CD4-positive, alpha-beta T cell treated with Interleukin-17A for 1 hour (primary cell): Measurements from ENCODE around the gene GATAD2A.
"Not testable (repeated sequence)": the region's sequence is repeated elsewhere in the genome, so short reads cannot be mapped to it uniquely, and the experiment has no call there.

Experiments
- DNase-seq: peaks from one replicate; pipeline ENCODE4 v3.0.0-alpha.2; 2020

Gene GATAD2A, protein sequence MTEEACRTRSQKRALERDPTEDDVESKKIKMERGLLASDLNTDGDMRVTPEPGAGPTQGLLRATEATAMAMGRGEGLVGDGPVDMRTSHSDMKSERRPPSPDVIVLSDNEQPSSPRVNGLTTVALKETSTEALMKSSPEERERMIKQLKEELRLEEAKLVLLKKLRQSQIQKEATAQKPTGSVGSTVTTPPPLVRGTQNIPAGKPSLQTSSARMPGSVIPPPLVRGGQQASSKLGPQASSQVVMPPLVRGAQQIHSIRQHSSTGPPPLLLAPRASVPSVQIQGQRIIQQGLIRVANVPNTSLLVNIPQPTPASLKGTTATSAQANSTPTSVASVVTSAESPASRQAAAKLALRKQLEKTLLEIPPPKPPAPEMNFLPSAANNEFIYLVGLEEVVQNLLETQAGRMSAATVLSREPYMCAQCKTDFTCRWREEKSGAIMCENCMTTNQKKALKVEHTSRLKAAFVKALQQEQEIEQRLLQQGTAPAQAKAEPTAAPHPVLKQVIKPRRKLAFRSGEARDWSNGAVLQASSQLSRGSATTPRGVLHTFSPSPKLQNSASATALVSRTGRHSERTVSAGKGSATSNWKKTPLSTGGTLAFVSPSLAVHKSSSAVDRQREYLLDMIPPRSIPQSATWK

GRCh38 chr19:19404879-19405860 is at the start of gene GATAD2A:
TSS of gene GATAD2A (plus strand) at chr19:19405675. CDS start at chr19:19465346, 59,671 bp downstream.
- DNase-seq = peak; percentile 91

DNA sequence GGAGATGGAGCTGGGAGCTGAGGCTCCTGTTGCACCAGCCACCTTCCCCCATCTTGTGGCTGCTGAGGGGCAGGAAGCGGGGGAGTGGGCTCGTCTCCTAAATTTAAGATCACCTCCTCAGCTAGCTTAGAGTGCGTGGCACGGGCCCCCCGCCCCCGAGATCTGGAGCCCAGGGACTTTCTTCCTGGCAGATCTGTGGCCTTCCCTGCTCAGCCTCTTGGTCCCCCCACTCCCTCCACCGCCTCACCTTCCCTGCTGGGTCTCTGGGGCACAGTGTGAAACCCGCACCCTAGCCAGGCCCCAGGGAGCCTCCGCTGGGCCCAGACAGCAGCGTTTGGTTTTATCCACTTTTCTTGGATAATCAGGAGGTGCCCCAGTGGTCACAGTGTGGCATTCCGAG is 49.0 kb upstream of the GATAD2A start:
- DNase-seq = no peak

DNA sequence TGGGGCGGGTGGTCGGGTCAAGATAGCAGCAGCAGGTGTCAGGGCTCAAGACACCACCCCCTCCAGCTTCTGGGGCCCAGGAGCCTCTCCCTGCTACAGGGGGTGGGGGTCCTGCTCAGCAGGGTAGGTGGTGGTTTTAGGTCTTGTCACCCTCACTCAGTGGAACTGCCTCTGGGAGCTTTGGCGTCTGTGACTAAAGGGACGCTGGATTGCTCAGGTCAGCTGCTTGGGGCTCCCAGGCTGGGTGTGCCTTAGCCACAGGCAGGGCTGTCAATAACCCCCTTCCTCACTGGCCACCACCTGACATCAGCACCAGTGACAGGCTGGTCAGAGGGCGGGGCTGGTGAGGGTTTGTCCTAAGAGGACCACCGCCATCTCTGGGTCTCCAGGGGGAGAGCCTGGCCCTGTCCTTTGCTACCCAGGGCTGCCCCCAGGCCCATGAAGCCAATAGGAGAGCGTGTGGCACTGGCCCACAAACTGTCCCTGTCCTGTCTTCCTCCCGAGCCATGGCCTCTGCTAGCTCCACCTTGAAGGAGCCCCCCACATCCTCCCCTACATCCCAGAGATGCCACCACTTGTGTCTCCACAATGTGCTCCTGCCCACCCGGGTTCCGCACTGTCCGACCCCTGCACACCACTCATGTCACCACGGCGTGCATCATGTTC is 48.4 kb upstream of the GATAD2A start:
- no peak for DNase-seq

DNA sequence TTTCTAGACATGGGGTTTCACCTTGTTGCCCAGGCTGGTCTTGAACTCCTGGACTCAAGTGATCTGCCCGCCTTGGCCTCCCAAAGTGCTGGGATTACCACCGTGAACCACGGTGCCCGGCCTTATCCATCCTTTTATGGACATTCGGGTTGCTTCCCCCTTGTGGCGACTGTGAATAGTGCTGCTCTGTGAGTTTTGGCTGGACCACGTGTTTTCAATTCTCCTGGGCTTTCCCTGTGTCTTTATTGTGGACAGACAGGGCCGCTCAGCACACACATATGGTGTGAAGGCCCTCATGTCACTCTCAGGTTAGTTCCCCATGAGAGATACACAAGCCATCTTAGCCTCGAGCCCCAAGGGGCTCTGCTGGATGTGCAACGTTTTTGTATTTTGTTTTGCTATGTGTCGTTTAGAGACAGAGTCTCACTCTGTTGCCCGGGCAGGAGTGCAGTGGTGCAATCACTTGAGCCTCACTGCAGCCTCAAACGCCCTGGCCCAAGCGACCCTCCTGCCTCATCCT is 44.3 kb upstream of the GATAD2A start:
- DNase-seq = peak; percentile 87

DNA sequence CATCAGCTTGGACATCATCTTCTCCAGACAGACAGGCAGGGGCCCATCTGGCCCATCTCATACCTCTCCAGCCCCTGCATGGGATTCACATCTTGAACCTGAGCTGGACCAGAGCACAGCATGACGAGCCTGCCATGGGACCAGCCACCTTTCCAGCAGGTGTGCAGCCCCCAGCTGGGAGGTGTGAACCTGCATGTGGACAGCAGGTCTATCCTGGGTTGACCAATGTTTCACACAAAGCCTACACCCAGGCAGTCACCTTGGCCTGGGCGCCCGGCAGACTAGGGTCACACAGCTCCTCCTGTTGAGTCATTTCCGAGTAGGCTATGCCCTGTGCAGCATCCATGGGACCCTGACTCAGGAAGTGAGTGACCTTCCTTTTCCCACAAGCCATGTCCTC is 43.4 kb upstream of the GATAD2A start:
- DNase-seq = no peak

DNA sequence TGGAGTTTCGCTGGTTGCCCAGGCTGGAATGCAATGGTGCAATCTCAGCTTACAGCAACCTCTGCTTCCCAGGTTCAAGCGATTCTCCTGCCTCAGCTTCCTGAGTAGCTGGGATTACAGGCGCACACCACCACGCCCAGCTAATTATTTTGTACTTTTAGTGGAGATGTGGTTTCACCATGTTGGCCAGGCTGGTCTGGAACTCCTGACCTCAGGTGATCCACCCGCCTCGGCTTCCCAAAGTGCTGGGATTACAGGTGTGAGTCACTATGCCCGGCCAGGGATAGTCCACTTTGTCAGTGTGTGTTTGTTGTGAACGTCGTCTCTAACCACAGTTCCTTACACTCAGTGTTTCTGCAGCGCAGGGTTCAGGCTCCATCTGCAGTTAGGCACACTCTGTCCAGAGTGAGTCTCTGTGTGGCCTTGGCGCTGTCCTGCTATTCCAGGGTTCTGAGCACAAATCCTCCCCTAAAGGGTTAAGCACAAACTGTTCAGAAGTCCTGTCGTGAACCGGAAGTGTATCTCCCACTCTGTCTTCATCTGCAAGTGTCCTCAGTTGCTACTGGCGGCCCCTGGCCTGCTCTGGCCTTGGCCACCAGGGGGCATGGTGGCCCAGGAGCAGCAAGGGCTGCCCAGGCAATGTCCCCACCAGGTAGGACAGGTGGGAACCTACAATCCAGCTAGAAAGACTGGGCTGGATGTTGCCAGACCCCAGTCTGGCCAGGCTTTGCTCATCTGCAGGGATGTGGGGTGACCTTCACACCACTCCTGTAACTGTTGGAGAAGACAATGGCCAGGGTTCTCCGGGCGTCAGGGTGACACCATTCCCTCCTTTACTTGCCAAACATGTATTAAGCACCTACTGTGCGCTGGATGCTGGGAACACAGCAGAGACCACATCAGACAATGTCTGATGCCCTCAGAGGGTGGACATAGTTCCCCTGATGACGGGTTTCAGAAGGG is 38.8 kb upstream of the GATAD2A start:
- DNase-seq = peak; percentile 81

GRCh38 chr19:19368087-19368486 is 37.4 kb upstream of the GATAD2A start:
- no peak for DNase-seq

DNA sequence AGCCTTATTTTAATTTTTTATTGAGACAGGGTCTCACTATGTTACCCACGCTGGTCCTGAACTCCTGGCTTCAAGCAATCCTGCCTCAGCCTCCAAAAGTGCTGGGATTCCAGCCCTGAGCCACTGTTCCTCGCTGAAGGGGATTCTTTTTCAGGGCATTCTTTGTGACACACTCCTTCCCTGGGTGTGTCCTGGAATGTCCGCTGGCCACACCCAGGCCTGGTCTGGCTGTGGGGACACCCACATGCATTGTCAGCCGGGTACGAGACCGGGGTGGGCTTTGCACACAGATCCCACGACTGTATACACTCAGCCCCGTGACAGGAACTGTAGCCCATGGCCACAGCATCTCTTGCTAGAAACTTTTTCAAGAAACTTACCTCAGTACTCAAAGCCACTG is 34.4 kb upstream of the GATAD2A start:
- no peak for DNase-seq

GRCh38 chr19:19372656-19373416 is 32.6 kb upstream of the GATAD2A start:
- DNase-seq = peak; percentile 75

GRCh38 chr19:19379527-19379926 is 25.9 kb upstream of the GATAD2A start:
- DNase-seq = no peak

DNA sequence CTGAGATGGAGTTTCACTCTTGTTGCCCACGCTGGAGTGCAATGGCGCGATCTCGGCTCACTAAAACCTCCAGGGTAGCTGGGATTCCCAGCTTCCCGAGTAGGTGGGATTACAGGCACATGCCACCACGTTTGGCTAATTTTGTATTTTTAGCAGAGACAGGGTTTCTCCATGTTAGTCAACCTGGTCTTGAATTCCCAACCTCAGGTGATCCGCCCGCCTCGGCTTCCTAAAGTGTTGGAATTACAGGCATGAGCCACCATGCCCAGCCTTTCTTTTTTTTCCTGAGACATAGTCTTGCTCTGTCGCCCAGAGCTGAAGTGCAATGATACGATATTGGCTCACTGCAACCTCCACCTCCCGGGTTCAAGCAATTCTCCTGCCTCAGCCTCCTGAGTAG is 25.2 kb upstream of the GATAD2A start:
- not testable (repeated sequence) for DNase-seq

DNA sequence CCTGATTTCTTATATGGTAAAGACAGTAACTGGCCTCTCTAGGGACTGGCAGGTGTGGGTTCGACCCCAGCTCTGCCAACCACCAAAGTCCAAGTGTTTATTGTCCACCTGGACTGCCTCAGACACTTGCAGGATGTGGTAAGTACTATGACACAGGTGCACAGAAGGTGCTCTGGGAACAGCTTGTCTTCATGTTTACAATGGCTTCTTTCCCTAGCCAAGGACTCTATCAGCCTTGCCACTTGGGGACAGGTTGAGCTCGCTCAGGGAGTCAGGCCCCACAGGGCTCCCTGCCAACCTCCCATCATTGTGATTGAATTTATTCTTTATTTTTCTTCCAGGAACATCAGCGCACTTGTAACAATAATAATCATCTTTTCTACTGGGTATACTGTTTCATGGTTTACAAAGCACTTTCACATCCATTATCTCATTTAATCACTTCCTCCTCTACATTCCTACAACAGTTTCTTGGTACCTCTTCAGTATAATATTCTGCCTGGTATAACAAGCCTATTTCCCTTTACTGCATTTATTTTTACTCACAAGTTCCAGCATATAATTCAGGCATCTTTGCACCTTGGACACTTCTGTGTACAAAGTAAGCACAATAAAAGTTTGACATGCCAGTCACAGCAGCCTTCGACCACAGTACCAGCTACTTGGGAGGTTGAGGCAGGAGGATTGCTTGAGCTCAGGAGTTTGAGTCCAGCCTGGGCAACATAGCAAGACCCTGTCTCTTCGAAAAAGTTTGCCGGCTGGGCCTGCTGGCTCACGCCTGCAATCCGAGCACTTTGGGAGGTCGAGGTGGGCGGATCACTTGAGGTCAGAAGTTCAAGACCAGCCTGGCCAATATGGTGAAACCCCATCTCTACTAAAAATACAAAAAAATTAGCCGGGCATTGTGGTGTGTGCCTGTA is 24.2 kb upstream of the GATAD2A start:
- DNase-seq = no peak

- no peak for DNase-seq
These were observed 23.4 kb upstream of the GATAD2A start for GRCh38 chr19:19382118-19382517.

DNA sequence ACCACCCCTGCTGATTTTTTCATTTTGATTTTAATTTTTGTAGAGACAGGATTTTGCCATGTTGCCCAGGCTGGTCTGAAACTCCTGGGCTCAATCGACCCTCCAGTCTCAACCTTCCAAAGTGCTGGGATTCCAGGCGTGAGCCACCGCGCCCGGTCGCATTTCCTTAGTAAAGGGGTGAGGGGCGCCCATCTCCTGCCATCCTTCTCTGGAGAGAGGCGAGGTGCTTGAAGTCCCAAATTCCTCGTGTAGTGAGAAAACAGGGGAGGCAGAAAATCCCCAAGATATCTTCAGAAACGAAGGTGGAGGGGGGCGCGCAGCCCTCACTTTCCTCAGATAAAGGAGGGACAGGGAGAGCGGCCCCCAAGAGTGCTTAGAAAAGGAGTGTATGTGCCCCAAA is 21.0 kb upstream of the GATAD2A start:
- DNase-seq = no peak

DNA sequence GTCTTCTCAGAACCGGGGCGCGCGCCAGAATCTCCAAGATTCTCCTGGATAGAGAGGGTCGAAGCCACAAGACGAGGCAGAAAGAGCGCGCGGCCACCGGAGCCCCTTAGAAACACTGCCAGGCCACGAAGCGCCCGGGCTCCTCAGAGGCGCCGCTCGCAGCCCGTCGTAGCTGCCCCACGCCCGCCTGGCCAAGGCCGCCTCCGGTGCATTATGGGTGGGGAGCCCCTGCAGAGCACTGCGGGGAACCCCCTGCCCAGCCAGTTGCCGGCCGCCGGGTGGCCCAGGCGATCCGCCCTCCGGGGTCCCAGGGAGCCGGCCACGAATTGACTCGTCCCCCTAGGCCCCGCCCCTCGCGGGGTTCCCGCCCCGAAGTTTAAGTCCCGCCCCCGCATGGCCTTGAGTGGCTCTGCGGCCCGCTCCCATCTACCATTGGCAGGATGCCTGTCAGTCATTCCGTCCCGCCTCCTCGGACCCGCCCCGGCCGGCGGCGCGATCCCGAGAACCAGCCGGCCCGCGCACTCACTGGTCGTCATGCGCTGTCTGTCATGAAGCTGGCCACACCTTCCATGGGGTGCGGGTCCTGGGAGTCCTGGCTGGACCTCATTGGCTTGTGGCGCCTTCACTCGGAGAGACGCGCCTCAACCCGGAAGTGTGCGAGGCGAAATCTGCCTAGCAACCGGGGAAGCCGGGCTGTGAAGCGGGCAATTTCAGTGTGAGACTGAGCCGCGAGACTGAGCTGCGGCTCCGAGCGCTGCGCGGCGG is 20.2 kb upstream of the GATAD2A start:
- DNase-seq = peak; percentile 100

GRCh38 chr19:19385896-19386869 is 19.3 kb upstream of the GATAD2A start:
- DNase-seq = peak; percentile 38

DNA sequence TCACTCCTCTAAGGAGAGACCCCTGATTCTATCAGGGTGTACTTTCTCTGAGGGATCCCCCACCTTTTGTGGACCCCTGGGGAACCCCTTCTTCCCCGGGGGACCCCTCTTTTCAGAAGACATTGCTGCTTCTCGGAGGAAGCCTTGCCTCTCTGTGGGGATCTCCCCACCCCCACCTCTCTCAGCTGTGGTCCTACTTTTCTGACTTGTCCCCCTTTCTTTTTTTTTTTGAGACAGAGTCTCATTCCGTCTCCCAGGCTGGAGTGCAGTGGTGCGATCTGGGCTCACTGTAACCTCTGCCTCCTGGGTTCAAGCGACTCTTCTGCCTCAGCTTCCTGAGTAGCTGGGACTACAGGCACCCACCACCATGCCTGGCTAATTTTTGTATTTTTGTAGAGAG is 18.4 kb upstream of the GATAD2A start:
- no peak for DNase-seq
